Superior temporal gyrus (tissue), 1 donor: ENCODE results near the gene CYP2C9.
"Not testable (repeated sequence)": the region's sequence is repeated elsewhere in the genome, so short reads cannot be mapped to it uniquely, and the experiment has no call there.

ENCODE experiments used
- DNase-seq: peaks from one replicate; pipeline ENCODE4 v3.0.0-alpha.2; 2016; ENCODE audit errors: extremely low spot score

The CYP2C9 gene

GRCh38 chr10:94938383-94938782 lies at the start of gene CYP2C9:
CYP2C9 (plus strand) TSS chr10:94938658; CDS start chr10:94938683, 25 bp downstream.
- no peak for DNase-seq

- DNase-seq = no peak
These were observed 49.3 kb upstream of the CYP2C9 start for GRCh38 chr10:94889123-94889522.

GRCh38 chr10:94890264-94891022 lies 48.0 kb upstream of the CYP2C9 start:
- no peak for DNase-seq

- DNase-seq = not testable (repeated sequence)
These were observed 40.0 kb upstream of the CYP2C9 start for GRCh38 chr10:94898414-94898813.

GRCh38 chr10:94902080-94902479 lies 36.4 kb upstream of the CYP2C9 start:
- DNase-seq = no peak

GRCh38 chr10:94902570-94902969 lies 35.9 kb upstream of the CYP2C9 start:
- DNase-seq = no peak

- not testable (repeated sequence) for DNase-seq
These were observed 33.8 kb upstream of the CYP2C9 start for GRCh38 chr10:94904506-94905148.

GRCh38 chr10:94916423-94916822 lies 22.0 kb upstream of the CYP2C9 start:
- DNase-seq = no peak

- no peak for DNase-seq
These were observed 1.7 kb upstream of the CYP2C9 start for GRCh38 chr10:94936721-94937120.

GRCh38 chr10:94943432-94944103 lies 5.1 kb downstream of the CYP2C9 start:
- not testable (repeated sequence) for DNase-seq

- not testable (repeated sequence) for DNase-seq
These were observed 7.7 kb downstream of the CYP2C9 start for GRCh38 chr10:94946181-94946580.

- DNase-seq = peak; percentile 39
These were observed 25.4 kb downstream of the CYP2C9 start for GRCh38 chr10:94963901-94964300.

GRCh38 chr10:94983555-94983954 lies 45.1 kb downstream of the CYP2C9 start:
- DNase-seq = no peak

GRCh38 chr10:94989192-94989591 lies 50.7 kb downstream of the CYP2C9 start:
- DNase-seq = no peak

- no peak for DNase-seq
These were observed 52.9 kb downstream of the CYP2C9 start for GRCh38 chr10:94991243-94991888.

- DNase-seq = no peak
These were observed 54.4 kb downstream of the CYP2C9 start for GRCh38 chr10:94992811-94993210.

- DNase-seq = no peak
These were observed 59.3 kb downstream of the CYP2C9 start for GRCh38 chr10:94997741-94998174.

GRCh38 chr10:95026461-95026860 lies 88.0 kb downstream of the CYP2C9 start:
- DNase-seq = no peak

GRCh38 chr10:95031656-95032055 lies 93.2 kb downstream of the CYP2C9 start:
- no peak for DNase-seq

GRCh38 chr10:95034401-95034800 lies 95.9 kb downstream of the CYP2C9 start:
- DNase-seq = no peak

GRCh38 chr10:95035332-95036295 lies 97.2 kb downstream of the CYP2C9 start:
- DNase-seq = no peak
